ENCODE results near the gene IQSEC1. TPM values are rescaled to one million over a fixed set of nuclear protein-coding genes. Genes with fewer than 3 reads are reported as not detected.

The IQSEC1 gene
- total RNA-seq, 4 donors from 2014 or later = 31.9 to 35.8 (median 34.8) TPM

GRCh38 chr3:12907296-12907695 lies 165.9 kb downstream of the IQSEC1 start:
- intact Hi-C loops (cut with DNase I; ENCODE audit: low total_unique reads) = no loop called here
- no peak overlapping the region for H3K4me3 ChIP-seq (ENCODE audit: low read depth, poor library complexity, severe bottlenecking)
- DNase-seq (ENCODE audit: low spot score in 2 of 2) = no peak
- TF ChIP-seq CTCF (IDR thresholded peaks at IDR 0.05) (no peak), POLR2A (IDR thresholded peaks at IDR 0.05) (no peak)
- WGBS, 2 donors = 85 to 90% methylated on average over 15 of the region's 16 CpGs

GRCh38 chr3:12906916-12907290 lies 166.3 kb downstream of the IQSEC1 start:
- H3K4me3 ChIP-seq (ENCODE audit: low read depth, poor library complexity, severe bottlenecking) = no peak overlapping the region
- no peak for TF ChIP-seq CTCF (IDR thresholded peaks at IDR 0.05)
- no peak for TF ChIP-seq POLR2A (IDR thresholded peaks at IDR 0.05)
- 67 to 69% methylated on average over 5 of the region's 5 CpGs for WGBS, 2 donors
- intact Hi-C loops (cut with DNase I; ENCODE audit: low total_unique reads) = no loop called here
- no peak for DNase-seq (ENCODE audit: low spot score in 2 of 2)

- 86 to 89% methylated on average over 11 to 20 of the region's 20 CpGs for WGBS, 2 donors
- TF ChIP-seq POLR2A (IDR thresholded peaks at IDR 0.05) (no peak), CTCF (IDR thresholded peaks at IDR 0.05) (no peak)
- intact Hi-C loops (cut with DNase I; ENCODE audit: low total_unique reads) = no loop called here
- no peak overlapping the region for H3K4me3 ChIP-seq (ENCODE audit: low read depth, poor library complexity, severe bottlenecking)
- DNase-seq (ENCODE audit: low spot score in 2 of 2) = no peak
Observed at GRCh38 chr3:12906141-12906915, 166.9 kb downstream of the IQSEC1 start.

GRCh38 chr3:12905316-12906071 lies 167.7 kb downstream of the IQSEC1 start:
- WGBS, 2 donors = 85 to 88% methylated on average over 14 to 21 of the region's 21 CpGs
- DNase-seq (ENCODE audit: low spot score in 2 of 2) = no peak
- no peak overlapping the region for H3K4me3 ChIP-seq (ENCODE audit: low read depth, poor library complexity, severe bottlenecking)
- TF ChIP-seq CTCF (IDR thresholded peaks at IDR 0.05) (no peak), POLR2A (IDR thresholded peaks at IDR 0.05) (no peak)
- intact Hi-C loops (cut with DNase I; ENCODE audit: low total_unique reads) = no loop called here

GRCh38 chr3:12904951-12905315 lies 168.3 kb downstream of the IQSEC1 start:
- intact Hi-C loops (cut with DNase I; ENCODE audit: low total_unique reads) = no loop called here
- H3K4me3 ChIP-seq (ENCODE audit: low read depth, poor library complexity, severe bottlenecking) = no peak overlapping the region
- no peak for DNase-seq (ENCODE audit: low spot score in 2 of 2)
- 82 to 84% methylated on average over 7 of the region's 7 CpGs for WGBS, 2 donors
- no peak for TF ChIP-seq CTCF (IDR thresholded peaks at IDR 0.05)
- TF ChIP-seq POLR2A (IDR thresholded peaks at IDR 0.05) = no peak

Measured in lower leg skin (tissue), 4 donors.